Natural killer cell treated with Interleukin-12 subunit alpha and Interleukin-12 subunit beta and Interleukin-15 and Interleukin-18, amount 100 ng/mL, for 72 hours (primary cell): ENCODE measurements around the gene ZNF33B. TPM values are rescaled to one million over a fixed set of nuclear protein-coding genes. Genes with fewer than 3 reads are reported as not detected.
A peak's percentile ranks its signal among the peaks of the same experiment; 100 is the strongest.
"Not testable (repeated sequence)": the region's sequence is repeated elsewhere in the genome, so short reads cannot be mapped to it uniquely, and the experiment has no call there.

ENCODE experiments used
- ATAC-seq, 2 donors: fragments of 150-1000 bp; cut with Tn5 transposase in 1 of 2; sonication (Bioruptor Pico), chemical (Tn5 transposase) in 1 of 2; 2 replicates each; pipeline ENCODE4 v1.10.0; 2021
- DNase-seq: peaks from one replicate; pipeline ENCODE4 v3.0.0; 2022; ENCODE audit warnings: low spot score
- H3K27ac Mint-ChIP-seq, 2 donors: 1 replicate in 1 of 2; 2 replicates in 1 of 2; pipeline ENCODE4 v1.8.0; 2022; ENCODE audit warnings: mixed read lengths in 2 of 2, mild to moderate bottlenecking in 1 of 2, moderate library complexity in 1 of 2
- H3K27me3 Mint-ChIP-seq, 2 donors: 1 replicate in 1 of 2; 2 replicates in 1 of 2; pipeline ENCODE4 v1.8.0; 2022; ENCODE audit warnings: mixed read lengths in 2 of 2
- H3K36me3 Mint-ChIP-seq: one replicate; pipeline ENCODE4 v1.8.0; 2022; ENCODE audit warnings: mixed read lengths
- H3K4me1 Mint-ChIP-seq, 2 donors: 1 replicate in 1 of 2; 2 replicates in 1 of 2; pipeline ENCODE4 v1.8.0; 2022; ENCODE audit warnings: low read depth in 2 of 2, mixed read lengths in 2 of 2, mild to moderate bottlenecking in 1 of 2
- H3K4me3 Mint-ChIP-seq: one replicate; pipeline ENCODE4 v1.8.0; 2022; ENCODE audit warnings: mixed read lengths
- H3K9me3 Mint-ChIP-seq: 2 replicates; pipeline ENCODE4 v1.8.0; 2022; ENCODE audit warnings: mixed read lengths
- total RNA-seq, 2 donors: library from RNA; stranded (reverse); gene quantifications; one replicate each; pipeline ENCODE4 v1.2.3, GENCODE V29; 2022

Gene ZNF33B
- total RNA-seq, 2 donors from 2014 or later = 5.9 to 7.2 TPM

- peaks cover 4% of the 10 kb centered on the region for H3K9me3 Mint-ChIP-seq
- H3K4me1 Mint-ChIP-seq = no peaks in the 10 kb centered on the region
- H3K27me3 Mint-ChIP-seq = no peaks in the 10 kb centered on the region
- ATAC-seq (peak in 1 of 2 donors; percentile 40), DNase-seq (no peak)
- H3K36me3 Mint-ChIP-seq = peaks cover 23% of the 10 kb centered on the region
- H3K27ac Mint-ChIP-seq = no peak overlapping the region
- no peak overlapping the region for H3K4me3 Mint-ChIP-seq
Observed at GRCh38 chr10:42583828-42584227, 54.5 kb downstream of the ZNF33B start.

- DNase-seq = no peak
- Mint-ChIP-seq H3K27me3 (peaks cover 3 to 6% of the 10 kb centered on the region in 2 donors), H3K4me1 (peaks cover 3 to 6% of the 10 kb centered on the region in 2 donors), H3K36me3 (peaks cover 7% of the 10 kb centered on the region), H3K27ac (no peak overlapping the region), H3K4me3 (no peak overlapping the region), H3K9me3 (peaks cover 4% of the 10 kb centered on the region)
- peak; percentile 41 to 56 for ATAC-seq
Observed at GRCh38 chr10:42578019-42578418, 60.4 kb downstream of the ZNF33B start.

DNA sequence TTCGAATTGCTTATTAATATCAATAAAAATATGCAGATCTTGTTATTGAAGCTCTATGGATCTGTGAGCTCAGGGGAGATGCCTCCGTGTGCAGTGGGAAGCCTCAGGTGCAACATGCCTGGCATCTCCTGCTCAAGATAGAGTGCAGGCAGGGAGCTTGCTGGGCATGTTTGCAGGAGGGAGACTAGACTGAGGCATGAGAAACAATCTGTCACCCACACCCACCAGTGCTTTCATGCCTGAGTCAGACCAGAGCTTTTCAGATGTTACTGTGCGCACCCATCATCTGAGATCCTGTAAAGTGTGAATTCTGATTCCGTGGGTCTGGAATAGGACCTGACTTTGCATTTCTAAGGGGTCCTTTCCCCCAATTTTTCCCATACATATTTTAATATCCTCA lies 62.0 kb downstream of the ZNF33B start:
- peaks cover 6 to 7% of the 10 kb centered on the region in 2 donors for H3K27me3 Mint-ChIP-seq
- H3K9me3 Mint-ChIP-seq = no peaks in the 10 kb centered on the region
- no peak overlapping the region for H3K4me3 Mint-ChIP-seq
- no peak for DNase-seq
- peaks cover 3 to 6% of the 10 kb centered on the region in 2 donors for H3K4me1 Mint-ChIP-seq
- no peak for ATAC-seq
- no peak overlapping the region for H3K27ac Mint-ChIP-seq
- H3K36me3 Mint-ChIP-seq = no peaks in the 10 kb centered on the region

- peaks cover 3 to 6% of the 10 kb centered on the region in 2 donors for H3K4me1 Mint-ChIP-seq
- no peak overlapping the region for H3K4me3 Mint-ChIP-seq
- H3K9me3 Mint-ChIP-seq = no peaks in the 10 kb centered on the region
- peaks cover 6 to 7% of the 10 kb centered on the region in 2 donors for H3K27me3 Mint-ChIP-seq
- ATAC-seq (no peak), DNase-seq (no peak)
- H3K27ac Mint-ChIP-seq = no peak overlapping the region
- H3K36me3 Mint-ChIP-seq = no peaks in the 10 kb centered on the region
Observed at GRCh38 chr10:42574336-42574735, 64.0 kb downstream of the ZNF33B start.

DNA sequence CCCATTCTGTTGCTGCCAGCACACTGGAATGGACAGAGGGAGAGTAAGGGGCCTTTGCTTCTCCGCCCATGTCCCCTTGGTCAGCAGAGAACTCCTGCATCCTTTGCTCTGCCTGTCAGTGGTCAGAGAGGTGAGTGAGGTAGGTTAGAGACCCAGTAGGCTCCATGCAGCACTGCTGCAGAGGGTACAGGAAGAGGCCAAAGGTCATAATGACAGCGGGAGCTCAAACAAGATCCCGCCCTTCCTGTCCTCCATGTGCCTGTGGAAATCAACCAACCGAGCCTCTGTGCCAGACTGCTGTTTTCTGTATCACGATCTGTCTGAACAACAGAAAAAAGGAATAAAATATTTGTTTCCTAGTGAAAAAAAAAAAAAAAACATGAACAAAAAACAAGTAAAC lies 81.4 kb downstream of the ZNF33B start:
- no peak overlapping the region for H3K4me3 Mint-ChIP-seq
- H3K4me1 Mint-ChIP-seq = peaks cover 8 to 13% of the 10 kb centered on the region in 2 donors
- no peak overlapping the region for H3K27ac Mint-ChIP-seq
- no peaks in the 10 kb centered on the region for H3K36me3 Mint-ChIP-seq
- DNase-seq (no peak), ATAC-seq (no peak)
- H3K27me3 Mint-ChIP-seq = peaks cover 7 to 10% of the 10 kb centered on the region in 2 donors
- no peaks in the 10 kb centered on the region for H3K9me3 Mint-ChIP-seq

GRCh38 chr10:42553576-42553975 lies 84.8 kb downstream of the ZNF33B start:
- H3K4me1 Mint-ChIP-seq = peaks cover 27 to 29% of the 10 kb centered on the region in 2 donors
- peak overlapping the region in 1 of 2 donors; percentile 94 for H3K27ac Mint-ChIP-seq
- not testable (repeated sequence) for H3K9me3 Mint-ChIP-seq, DNase-seq, ATAC-seq, H3K27me3 Mint-ChIP-seq
- H3K36me3 Mint-ChIP-seq = peaks cover 13% of the 10 kb centered on the region
- H3K4me3 Mint-ChIP-seq = peak overlapping the region; percentile 95

DNA sequence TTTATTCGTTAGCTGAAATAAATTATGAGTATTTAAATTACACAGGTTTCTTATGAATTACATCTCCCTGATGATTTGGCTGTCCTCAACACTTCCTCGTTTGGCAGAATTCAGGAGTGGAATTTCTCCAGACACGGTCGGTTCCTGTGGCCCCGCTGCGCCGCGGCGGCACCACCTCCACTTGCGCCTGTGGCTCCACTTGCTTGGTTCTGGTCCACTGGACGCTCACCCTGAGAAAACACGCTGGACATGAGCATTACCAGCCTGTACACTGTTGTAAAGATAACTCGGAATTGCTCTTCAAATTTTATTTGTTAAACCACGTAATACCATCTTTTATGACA lies 85.3 kb downstream of the ZNF33B start:
- peak overlapping the region; percentile 90 to 94 for H3K27ac Mint-ChIP-seq
- peaks cover 13% of the 10 kb centered on the region for H3K36me3 Mint-ChIP-seq
- H3K4me1 Mint-ChIP-seq = peaks cover 27 to 29% of the 10 kb centered on the region in 2 donors
- no peaks in the 10 kb centered on the region for H3K9me3 Mint-ChIP-seq
- peak; percentile 2 to 12 for ATAC-seq
- peaks cover 0 to 6% of the 10 kb centered on the region in 2 donors for H3K27me3 Mint-ChIP-seq
- H3K4me3 Mint-ChIP-seq = peak overlapping the region; percentile 95
- DNase-seq = no peak

GRCh38 chr10:42552188-42553063 lies 85.9 kb downstream of the ZNF33B start:
- peaks cover 14% of the 10 kb centered on the region for H3K36me3 Mint-ChIP-seq
- ATAC-seq = peak; percentile 97 to 98
- no peaks in the 10 kb centered on the region for H3K9me3 Mint-ChIP-seq
- H3K27ac Mint-ChIP-seq = peak overlapping the region; percentile 90 to 94
- H3K4me1 Mint-ChIP-seq = peaks cover 29 to 31% of the 10 kb centered on the region in 2 donors
- H3K4me3 Mint-ChIP-seq = peak overlapping the region; percentile 95
- H3K27me3 Mint-ChIP-seq = peaks cover 0 to 6% of the 10 kb centered on the region in 2 donors
- peak; percentile 94 for DNase-seq

GRCh38 chr10:42551582-42552187 lies 86.7 kb downstream of the ZNF33B start:
- ATAC-seq = no peak
- DNase-seq = no peak
- Mint-ChIP-seq H3K4me1 (peaks cover 29 to 39% of the 10 kb centered on the region in 2 donors), H3K9me3 (no peaks in the 10 kb centered on the region), H3K36me3 (peaks cover 21% of the 10 kb centered on the region), H3K27ac (peak overlapping the region; percentile 90 to 94), H3K27me3 (peaks cover 0 to 6% of the 10 kb centered on the region in 2 donors), H3K4me3 (peak overlapping the region; percentile 95)

GRCh38 chr10:42549851-42550250 lies 88.5 kb downstream of the ZNF33B start:
- DNase-seq (no peak), ATAC-seq (no peak)
- H3K27me3 Mint-ChIP-seq = no peaks in the 10 kb centered on the region
- H3K4me3 Mint-ChIP-seq = no peak overlapping the region
- peak overlapping the region in 1 of 2 donors; percentile 53 for H3K27ac Mint-ChIP-seq
- peaks cover 29 to 40% of the 10 kb centered on the region in 2 donors for H3K4me1 Mint-ChIP-seq
- H3K36me3 Mint-ChIP-seq = peaks cover 34% of the 10 kb centered on the region
- H3K9me3 Mint-ChIP-seq = no peaks in the 10 kb centered on the region

- Mint-ChIP-seq H3K36me3 (peaks cover 50% of the 10 kb centered on the region), H3K9me3 (no peaks in the 10 kb centered on the region), H3K27me3 (no peaks in the 10 kb centered on the region), H3K4me3 (no peak overlapping the region), H3K27ac (no peak overlapping the region), H3K4me1 (peaks cover 27 to 38% of the 10 kb centered on the region in 2 donors)
- no peak for ATAC-seq
- no peak for DNase-seq
Observed at GRCh38 chr10:42548254-42548653, 90.1 kb downstream of the ZNF33B start.

DNA sequence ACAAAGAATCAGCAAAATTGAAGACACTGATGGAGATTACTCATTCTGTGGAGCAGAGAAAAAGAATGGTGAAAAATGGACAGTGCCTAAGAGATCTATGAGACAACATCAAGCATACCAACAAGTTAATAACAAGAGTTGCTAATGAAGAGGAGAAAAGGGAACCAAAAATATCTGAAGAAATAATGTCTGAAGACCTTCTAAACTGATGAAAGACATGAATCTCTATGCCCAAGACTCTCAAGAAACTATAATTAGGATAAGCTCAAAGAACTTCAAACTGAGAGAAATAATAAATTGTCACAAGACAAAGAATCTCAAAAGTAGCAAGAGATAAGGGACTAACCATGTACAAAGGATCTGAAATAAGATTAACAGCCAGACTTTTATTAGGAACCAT lies 93.4 kb downstream of the ZNF33B start:
- no peaks in the 10 kb centered on the region for H3K27me3 Mint-ChIP-seq
- peaks cover 4% of the 10 kb centered on the region for H3K9me3 Mint-ChIP-seq
- DNase-seq = no peak
- peaks cover 73% of the 10 kb centered on the region for H3K36me3 Mint-ChIP-seq
- peaks cover under 1 to 20% of the 10 kb centered on the region in 2 donors for H3K4me1 Mint-ChIP-seq
- H3K4me3 Mint-ChIP-seq = no peak overlapping the region
- no peak overlapping the region for H3K27ac Mint-ChIP-seq
- no peak for ATAC-seq

- H3K4me1 Mint-ChIP-seq = peaks cover 0 to 16% of the 10 kb centered on the region in 2 donors
- no peak for ATAC-seq
- no peak for DNase-seq
- H3K9me3 Mint-ChIP-seq = peaks cover 4% of the 10 kb centered on the region
- H3K27ac Mint-ChIP-seq = no peak overlapping the region
- peaks cover 69% of the 10 kb centered on the region for H3K36me3 Mint-ChIP-seq
- no peak overlapping the region for H3K4me3 Mint-ChIP-seq
- no peaks in the 10 kb centered on the region for H3K27me3 Mint-ChIP-seq
Observed at GRCh38 chr10:42543840-42544372, 94.5 kb downstream of the ZNF33B start.
